GM12878 (cell line): ENCODE results near the gene ARHGAP27. TPM values are rescaled to one million over a fixed set of nuclear protein-coding genes. Genes with fewer than 3 reads are reported as not detected.

ENCODE experiments used
- ATAC-seq: fragments of 200-7000 bp; cut with Tn5 transposase; 3 replicates; pipeline ENCODE4 v1.9.1; 2020; ENCODE audit warnings: mild to moderate bottlenecking, moderate library complexity
- BruUV-seq: library from RNA; stranded (reverse); fragments of 400-500 nt; replicated peaks from 2 replicates; lab custom pipeline; 2021; lab: Mats Ljungman, UMichigan
- CTCF ChIA-PET: fragments of 300-600 bp; sonication (Branson Sonifier 250); formaldehyde crosslinking; extraction: SDS; loops from one replicate; lab custom pipeline; 2021; ENCODE audit warnings: inconsistent platforms; lab: Yijun Ruan, JAX
- POLR2A ChIA-PET: fragments of 350-600 bp; formaldehyde crosslinking; extraction: SDS; loops from one replicate; lab custom pipeline; 2021; ENCODE audit warnings: inconsistent platforms; lab: Charles Lee
- RAD21 ChIA-PET: fragments of 300-600 bp; sonication (Branson Sonifier 250); formaldehyde crosslinking; loops from one replicate; lab custom pipeline; 2023; ENCODE audit warnings: antibody characterized with exemption; ENCODE audit not compliant: unreplicated experiment; lab: Charles Lee
- SMC1A ChIA-PET: fragments of 300-600 bp; sonication (Branson Sonifier 250); formaldehyde crosslinking; loops from one replicate; lab custom pipeline; 2023; ENCODE audit not compliant: unreplicated experiment, uncharacterized antibody; lab: Charles Lee
- DNase-seq: peaks from one replicate; pipeline ENCODE4 v3.0.0-alpha.2; 2011; ENCODE audit warnings: low read depth, low spot score
- FAIRE-seq: peaks from 3 replicates; lab custom pipeline; 2011; peaks lifted over from hg19 to GRCh38; lab: Jason Lieb, UNC
- H2AFZ ChIP-seq: 2 replicates; pipeline ENCODE4 v1.6.0; 2011; ENCODE audit warnings: low read depth, low read length, control low read depth; ENCODE audit not compliant: control insufficient read depth
- H3K27ac ChIP-seq: 2 replicates; pipeline ENCODE4 v1.5.1; 2011; ENCODE audit warnings: control low read depth; ENCODE audit not compliant: control insufficient read depth, insufficient read depth
- H3K27me3 ChIP-seq, 2 experiments: replicated peaks in 1 of 2; 2 replicates each; pipeline versions ENCODE4 v1.6.0 to v1.6.1; 2011; ENCODE audit warnings: low read length in 1 of 2; ENCODE audit not compliant: control insufficient read depth in 2 of 2, insufficient read depth in 2 of 2
- H3K36me3 ChIP-seq, 2 experiments: 2 replicates each; pipeline ENCODE4 v1.5.1; 2011; ENCODE audit warnings: low read length in 1 of 2; ENCODE audit not compliant: control insufficient read depth in 2 of 2, insufficient read depth in 2 of 2
- H3K4me1 ChIP-seq: 2 replicates; pipeline ENCODE4 v1.6.1; 2011; ENCODE audit warnings: mild to moderate bottlenecking, low read length, moderate library complexity, mixed read lengths; ENCODE audit not compliant: control insufficient read depth, insufficient read depth
- H3K4me2 ChIP-seq: 2 replicates; pipeline ENCODE4 v1.6.0; 2011; ENCODE audit warnings: control low read depth; ENCODE audit not compliant: control insufficient read depth, insufficient read depth
- H3K4me3 ChIP-seq: fragments of 200-600 bp; sonication (generic); 2 replicates; pipeline ENCODE4 v1.5.1; 2016
- H3K79me2 ChIP-seq: 2 replicates; pipeline ENCODE4 v1.6.0; 2011; ENCODE audit warnings: low read length; ENCODE audit not compliant: control insufficient read depth, insufficient read depth
- H3K9ac ChIP-seq: 2 replicates; pipeline ENCODE4 v1.8.0; 2011; ENCODE audit warnings: low read length, control low read depth, mixed read lengths; ENCODE audit not compliant: control insufficient read depth, insufficient read depth
- H3K9me3 ChIP-seq: replicated peaks from 3 replicates; pipeline ENCODE4 v1.5.1; 2011; ENCODE audit warnings: mild to moderate bottlenecking, low read length; ENCODE audit not compliant: control insufficient read depth, insufficient read depth
- H4K20me1 ChIP-seq: 2 replicates; pipeline ENCODE4 v1.6.0; 2011; ENCODE audit not compliant: control insufficient read depth, insufficient read depth
- ASH2L ChIP-seq: fragments of 300-600, 200-600 bp; sonication (generic); IDR thresholded peaks from 2 replicates; pipeline ENCODE4 v1.6.1; 2017; ENCODE audit warnings: low read depth, mild to moderate bottlenecking, borderline replicate concordance
- ATF7 ChIP-seq: fragments of 450-650 bp; IDR thresholded peaks from 2 replicates; pipeline ENCODE4 v1.6.1; 2016; ENCODE audit warnings: low read depth, mild to moderate bottlenecking
- EED ChIP-seq: sonication (generic); IDR thresholded peaks from 2 replicates; pipeline ENCODE4 v1.6.1; 2016; ENCODE audit warnings: antibody characterized with exemption, low read depth
- EGR1 ChIP-seq, 2 experiments: IDR thresholded peaks; 1 replicate in 1 of 2; 2 replicates in 1 of 2; pipeline ENCODE4 v1.6.1; 2011 to 2012; ENCODE audit warnings: low read depth in 2 of 2, low read length in 2 of 2, borderline replicate concordance in 1 of 2, mild to moderate bottlenecking in 1 of 2, moderate library complexity in 1 of 2
- HDAC2 ChIP-seq: fragments of 200-600 bp; sonication (generic); IDR thresholded peaks from 2 replicates; pipeline ENCODE4 v1.6.1; 2017
- IKZF1 ChIP-seq: fragments of 450-650 bp; conservative IDR thresholded peaks from 2 replicates; pipeline ENCODE4 v1.6.1; 2017; ENCODE audit warnings: antibody characterized with exemption, mild to moderate bottlenecking
- MEF2A ChIP-seq: IDR thresholded peaks from 2 replicates; pipeline ENCODE4 v1.6.1; 2011; ENCODE audit warnings: low read depth, mild to moderate bottlenecking, low read length, moderate library complexity; ENCODE audit not compliant: insufficient read depth
- RAD21 ChIP-seq: IDR thresholded peaks from 2 replicates; pipeline ENCODE4 v1.6.1; 2011; ENCODE audit warnings: mild to moderate bottlenecking, low read depth, low read length, moderate library complexity; ENCODE audit not compliant: insufficient read depth
- RAD51 ChIP-seq: fragments of 450-650 bp; IDR thresholded peaks from 2 replicates; pipeline ENCODE4 v1.6.1; 2016; ENCODE audit warnings: moderate library complexity, mild to moderate bottlenecking, inconsistent platforms
- SMARCA5 ChIP-seq: fragments of 450-650 bp; IDR thresholded peaks from 2 replicates; pipeline ENCODE4 v1.6.1; 2017; ENCODE audit warnings: mild to moderate bottlenecking
- SMC3 ChIP-seq: IDR thresholded peaks from 2 replicates; pipeline ENCODE4 v1.6.1; 2011; ENCODE audit warnings: low read length, improper control_type of control experiment, borderline replicate concordance
- SPI1 ChIP-seq: IDR thresholded peaks from 2 replicates; pipeline ENCODE4 v1.6.1; 2011; ENCODE audit warnings: low read depth, mild to moderate bottlenecking, low read length, moderate library complexity, borderline replicate concordance; ENCODE audit not compliant: insufficient read depth
- STAT1 ChIP-seq: fragments of 450-650 bp; conservative IDR thresholded peaks from 2 replicates; pipeline ENCODE4 v1.6.1; 2014; ENCODE audit warnings: antibody characterized with exemption, mild to moderate bottlenecking
- SUZ12 ChIP-seq: fragments of 200-600 bp; sonication (generic); IDR thresholded peaks from one replicate; pipeline ENCODE4 v1.6.1; 2018; ENCODE audit warnings: antibody characterized with exemption, mild to moderate bottlenecking; ENCODE audit not compliant: unreplicated experiment
- ZBED1 ChIP-seq: IDR thresholded peaks from 2 replicates; pipeline ENCODE4 v1.6.1; 2016; ENCODE audit warnings: borderline replicate concordance
- ZNF24 ChIP-seq: fragments of 450-650 bp; IDR thresholded peaks from 2 replicates; pipeline ENCODE4 v1.6.1; 2017; ENCODE audit warnings: antibody characterized with exemption, mild to moderate bottlenecking
- ZNF274 ChIP-seq: IDR thresholded peaks from one replicate; pipeline ENCODE4 v1.8.0; 2011; ENCODE audit not compliant: insufficient read length, insufficient read depth
- ZNF622 ChIP-seq: fragments of 450-650 bp; IDR thresholded peaks from 2 replicates; pipeline ENCODE4 v1.6.1; 2017; ENCODE audit warnings: mild to moderate bottlenecking, inconsistent platforms
- WGBS: methylation state at CpG from one replicate; pipeline ENCODE4 v1.1.6; 2016; ENCODE audit warnings: low lambda C conversion rate; ENCODE audit not compliant: insufficient replicate concordance, insufficient coverage; ENCODE audit errors: missing lambda C conversion rate; 5-methylcytosine and 5-hydroxymethylcytosine counted together
- in situ Hi-C: fragments of 300-500 bp; cut with MboI; formaldehyde crosslinking; loops from 9 replicates; pipeline ENCODE4 v1.14.3; 2018; ENCODE audit warnings: mixed read lengths
- intact Hi-C: fragments of 100-400 bp; cut with micrococcal nuclease; formaldehyde crosslinking; loops from one replicate; pipeline ENCODE4 v1.14.2; 2022; ENCODE audit not compliant: unreplicated experiment
- polyA plus RNA-seq, 11 experiments: library from polyadenylated mRNA; depleted of rRNA in 4 of 11; unstranded in 6 of 11; stranded (reverse) in 5 of 11; fragments of >200 nt; fragmentation: Nextera tagmentation in 4 of 11; fragmentation: Illumina TruSeq in 1 of 11; extraction: Ambion mirVana in 4 of 11; extraction: Trizol in 1 of 11; gene quantifications; 1 replicate in 1 of 11; 2 replicates in 10 of 11; pipeline versions ENCODE4 v1.2.1 to v1.2.3, GENCODE V29; 2011 to 2016; ENCODE audit warnings: inconsistent platforms in 2 of 11, missing spikeins in 2 of 11, low read depth in 1 of 11
- total RNA-seq, 4 experiments: library from RNA; depleted of rRNA in 3 of 4; stranded (reverse); fragments of >200 nt in 3 of 4; fragmentation: Illumina TruSeq in 1 of 4; extraction: Trizol in 1 of 4; gene quantifications; 2 replicates each; pipeline versions ENCODE4 v1.2.1 to v1.2.3, GENCODE V29; 2013 to 2021
- TF ChIP-seq, protein P1 (sequence below): fragments of 450-650 bp; IDR thresholded peaks from 2 replicates; pipeline ENCODE4 v1.6.1; 2017; ENCODE audit warnings: low read depth, mild to moderate bottlenecking, moderate library complexity
- TF ChIP-seq, protein P2 (sequence below): IDR thresholded peaks from 2 replicates; pipeline ENCODE4 v1.6.1; 2012; ENCODE audit warnings: low read length, inconsistent platforms
- TF ChIP-seq, protein P3 (sequence below): IDR thresholded peaks from 2 replicates; pipeline ENCODE4 v1.6.1; 2011; ENCODE audit warnings: low read depth, mild to moderate bottlenecking, low read length, moderate library complexity, borderline replicate concordance; ENCODE audit errors: extremely low read depth

The ARHGAP27 gene
- total and polyA plus RNA-seq, 10 of the 15 experiments (the other 5 are each of a cell fraction or from before 2014, with no cell fraction given), result 0.64 to 45.7 (median 17.7) TPM

DNA sequence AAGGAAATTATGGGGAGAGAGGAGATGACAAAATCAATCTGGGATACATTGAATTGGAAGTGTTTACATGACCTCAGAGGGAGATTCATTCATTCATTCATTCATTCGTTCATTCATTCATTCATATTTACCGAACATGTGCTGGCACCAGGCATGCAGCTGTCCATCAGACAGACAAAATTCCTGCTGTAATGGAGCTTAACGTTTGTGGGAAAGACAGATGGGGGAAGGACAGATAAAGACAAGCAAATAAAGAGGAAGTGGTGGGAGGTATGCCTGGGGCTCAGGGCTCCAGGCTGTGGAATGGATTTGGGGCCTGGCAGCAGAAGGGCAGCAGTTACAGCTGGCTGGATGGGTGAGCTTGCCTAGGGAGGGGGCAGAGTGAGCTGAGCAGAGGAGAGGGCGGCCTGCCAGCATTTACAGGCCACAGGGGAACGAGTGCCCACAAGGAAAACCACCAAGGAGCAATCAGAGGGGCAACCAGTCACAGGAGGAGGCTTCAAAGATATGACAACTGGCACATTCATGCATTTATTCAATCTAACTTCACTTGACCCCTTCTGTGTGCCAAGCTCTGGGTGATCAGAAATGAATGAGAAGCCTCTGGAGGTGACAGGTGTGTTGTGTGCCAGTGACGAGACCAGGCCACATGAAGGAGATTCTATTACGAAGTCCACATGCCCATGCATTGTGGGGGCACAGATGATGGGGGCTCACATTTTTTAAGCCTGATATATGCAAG is 48.5 kb downstream of the ARHGAP27 start:
- in situ Hi-C loops, result no loop called here
- H3K9ac ChIP-seq, result no peak overlapping the region
- TF ChIP-seq HDAC2, result no peak
- TF ChIP-seq SPI1, result peak; percentile 85; the same call in 1 of the 2 replicates
- TF ChIP-seq SMARCA5, result no peak
- no peak for TF ChIP-seq ZNF622
- no peak for TF ChIP-seq MEF2A
- TF ChIP-seq, protein P1, sequence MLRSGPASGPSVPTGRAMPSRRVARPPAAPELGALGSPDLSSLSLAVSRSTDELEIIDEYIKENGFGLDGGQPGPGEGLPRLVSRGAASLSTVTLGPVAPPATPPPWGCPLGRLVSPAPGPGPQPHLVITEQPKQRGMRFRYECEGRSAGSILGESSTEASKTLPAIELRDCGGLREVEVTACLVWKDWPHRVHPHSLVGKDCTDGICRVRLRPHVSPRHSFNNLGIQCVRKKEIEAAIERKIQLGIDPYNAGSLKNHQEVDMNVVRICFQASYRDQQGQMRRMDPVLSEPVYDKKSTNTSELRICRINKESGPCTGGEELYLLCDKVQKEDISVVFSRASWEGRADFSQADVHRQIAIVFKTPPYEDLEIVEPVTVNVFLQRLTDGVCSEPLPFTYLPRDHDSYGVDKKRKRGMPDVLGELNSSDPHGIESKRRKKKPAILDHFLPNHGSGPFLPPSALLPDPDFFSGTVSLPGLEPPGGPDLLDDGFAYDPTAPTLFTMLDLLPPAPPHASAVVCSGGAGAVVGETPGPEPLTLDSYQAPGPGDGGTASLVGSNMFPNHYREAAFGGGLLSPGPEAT, result no peak
- TF ChIP-seq EED, result 0 out of 2 replicates have a peak, but pooled peaks have one; percentile 33
- no peak for TF ChIP-seq ZBED1
- no peak for TF ChIP-seq SMC3
- no peak for TF ChIP-seq RAD51
- TF ChIP-seq, protein P2, sequence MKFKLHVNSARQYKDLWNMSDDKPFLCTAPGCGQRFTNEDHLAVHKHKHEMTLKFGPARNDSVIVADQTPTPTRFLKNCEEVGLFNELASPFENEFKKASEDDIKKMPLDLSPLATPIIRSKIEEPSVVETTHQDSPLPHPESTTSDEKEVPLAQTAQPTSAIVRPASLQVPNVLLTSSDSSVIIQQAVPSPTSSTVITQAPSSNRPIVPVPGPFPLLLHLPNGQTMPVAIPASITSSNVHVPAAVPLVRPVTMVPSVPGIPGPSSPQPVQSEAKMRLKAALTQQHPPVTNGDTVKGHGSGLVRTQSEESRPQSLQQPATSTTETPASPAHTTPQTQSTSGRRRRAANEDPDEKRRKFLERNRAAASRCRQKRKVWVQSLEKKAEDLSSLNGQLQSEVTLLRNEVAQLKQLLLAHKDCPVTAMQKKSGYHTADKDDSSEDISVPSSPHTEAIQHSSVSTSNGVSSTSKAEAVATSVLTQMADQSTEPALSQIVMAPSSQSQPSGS, result no peak
- 0 out of 2 replicates have a peak, but pooled peaks have one; percentile 17 for TF ChIP-seq IKZF1
- TF ChIP-seq EGR1 (IDR thresholded peaks at IDR 0.05; ENCODE audit: borderline replicate concordance in 1 of 2, low read depth in 2 of 2, low read length in 2 of 2), result no peak
- TF ChIP-seq SUZ12, result no peak
- peak; percentile 97 for TF ChIP-seq ZNF24
- no peak for TF ChIP-seq RAD21
- no peak for TF ChIP-seq STAT1
- no peak for TF ChIP-seq ZNF274
- TF ChIP-seq, protein P3, sequence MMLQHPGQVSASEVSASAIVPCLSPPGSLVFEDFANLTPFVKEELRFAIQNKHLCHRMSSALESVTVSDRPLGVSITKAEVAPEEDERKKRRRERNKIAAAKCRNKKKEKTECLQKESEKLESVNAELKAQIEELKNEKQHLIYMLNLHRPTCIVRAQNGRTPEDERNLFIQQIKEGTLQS, result no peak
- no peak for TF ChIP-seq ATF7
- no peak for TF ChIP-seq ASH2L

More for the DNA sequence above, 48.5 kb downstream of the ARHGAP27 start:
- ChIA-PET CTCF (interaction anchor here (0.7 to 15.5 kb wide), 21 partner anchors 9 to 234 kb away, joined by 3 to 291 read pairs (median 12); partner anchors contain the start of genes FMNL1 and MAP3K14), POLR2A (interaction anchor here (0.6 to 1.4 kb wide), 9 partner anchors 54 to 112 kb away, joined by 3 to 7 read pairs (median 3); partner anchors contain the start of gene MAP3K14), RAD21 (interaction anchor here (0.7 to 7.4 kb wide), 17 partner anchors 11 to 165 kb away, joined by 3 to 150 read pairs (median 8); partner anchors contain the start of gene MAP3K14), SMC1A (interaction anchor here (0.7 to 12.7 kb wide), 22 partner anchors 9 to 164 kb away, joined by 3 to 184 read pairs (median 5); partner anchors contain the start of genes FMNL1 and MAP3K14)
- Histone ChIP-seq H3K9me3 (no peaks in the 10 kb centered on the region), H3K4me2 (no peak overlapping the region), H3K36me3 (no peaks in the 10 kb centered on the region), H3K27ac (no peak overlapping the region), H3K4me1 (peaks cover 28% of the 10 kb centered on the region), H3K4me3 (no peak overlapping the region), H4K20me1 (no peaks in the 10 kb centered on the region), H2AFZ (no peak overlapping the region), H3K79me2 (no peaks in the 10 kb centered on the region), H3K27me3 (no peaks in the 10 kb centered on the region)
- intact Hi-C loops, result loop anchor here (2.0 kb wide), 1 partner anchor 69 kb away; no protein-coding TSS in a partner anchor
- ATAC-seq (0 out of 3 replicates have a peak, but pooled peaks have one; percentile 4), DNase-seq (no peak), FAIRE-seq (no peak)
- no TSS peak for BruUV-seq
- WGBS, result 56% methylated on average over 7 of the region's 7 CpGs
